HCT116 (cell line): ENCODE measurements around the gene MXD3. TPM values are rescaled to one million over a fixed set of nuclear protein-coding genes. Genes with fewer than 3 reads are reported as not detected.

ENCODE experiments used
- ATAC-seq: fragments of 200-7000 bp; cut with Tn5 transposase; 2 replicates; pipeline ENCODE4 v1.9.1; 2020; ENCODE audit warnings: mild to moderate bottlenecking, moderate library complexity
- BruUV-seq: library from RNA; stranded (reverse); fragments of 400-500 nt; replicated peaks from 2 replicates; lab custom pipeline; 2021; lab: Mats Ljungman, UMichigan
- CTCF ChIA-PET: fragments of 300-600 bp; sonication (Branson Sonifier 250); formaldehyde crosslinking; loops from one replicate; lab custom pipeline; 2021; ENCODE audit warnings: antibody characterized with exemption; lab: Charles Lee
- POLR2A ChIA-PET: fragments of 300-600, 350-600 bp; sonication (Branson Sonifier 250); formaldehyde crosslinking; loops from one replicate; lab custom pipeline; 2021; ENCODE audit warnings: antibody characterized with exemption; lab: Charles Lee
- RAD21 ChIA-PET, 2 experiments: fragments of 300-600 bp; sonication (Branson Sonifier 250); formaldehyde crosslinking; loops; one replicate each; lab custom pipeline; 2023; ENCODE audit warnings: low total read pairs in 2 of 2; ENCODE audit not compliant: uncharacterized antibody in 2 of 2, unreplicated experiment in 2 of 2, low non-redundant PET in 1 of 2; lab: Charles Lee
- DNase-seq: peaks from one replicate; pipeline ENCODE4 v3.0.0-alpha.2; 2010; ENCODE audit warnings: low read depth, low spot score
- H2AFZ ChIP-seq: fragments of 200-600 bp; shearing (Covaris generic), sonication (generic); 2 replicates; pipeline ENCODE4 v1.6.1; 2017; ENCODE audit warnings: low read depth, mixed run types, mixed read lengths, antibody characterized with exemption, low read length; ENCODE audit not compliant: poor library complexity, severe bottlenecking
- H3K27ac ChIP-seq: 2 replicates; pipeline ENCODE4 v1.5.1; 2012; ENCODE audit warnings: low read depth, low read length
- H3K27me3 ChIP-seq: fragments of 200-600 bp; sonication (generic); 2 replicates; pipeline ENCODE4 v1.6.1; 2016; ENCODE audit warnings: mixed run types, low read length, mixed read lengths; ENCODE audit not compliant: insufficient read depth
- H3K36me3 ChIP-seq, 2 experiments: fragments of 200-500 bp in 1 of 2; fragments of 200-600 bp in 1 of 2; sonication (Bioruptor generic) in 1 of 2; sonication (generic) in 1 of 2; 2 replicates each; pipeline versions ENCODE4 v1.5.1 to v1.6.1; 2014 to 2016; ENCODE audit warnings: low read length in 2 of 2, inconsistent platforms in 1 of 2, mixed read lengths in 1 of 2, mixed run types in 1 of 2; ENCODE audit not compliant: insufficient read depth in 2 of 2, control insufficient read depth in 1 of 2
- H3K4me1 ChIP-seq, 2 experiments: fragments of 200-600 bp in 1 of 2; sonication (generic) in 1 of 2; 2 replicates each; pipeline versions ENCODE4 v1.5.1 to v1.6.1; 2012 to 2017; ENCODE audit warnings: low read length in 2 of 2, inconsistent platforms in 1 of 2, mild to moderate bottlenecking in 1 of 2, mixed read lengths in 1 of 2, mixed run types in 1 of 2, moderate library complexity in 1 of 2; ENCODE audit not compliant: insufficient read depth in 2 of 2, control insufficient read depth in 1 of 2
- H3K4me2 ChIP-seq: fragments of 200-600 bp; sonication (generic); 2 replicates; pipeline ENCODE4 v1.6.1; 2017; ENCODE audit warnings: mixed run types, low read length, mixed read lengths
- H3K4me3 ChIP-seq, 2 experiments: fragments of 200-600 bp in 1 of 2; sonication (generic) in 1 of 2; replicated peaks in 1 of 2; 2 replicates each; pipeline ENCODE4 v1.5.1; 2011 to 2016; ENCODE audit warnings: low read length in 2 of 2, control low read depth in 1 of 2, low read depth in 1 of 2, mild to moderate bottlenecking in 1 of 2, mixed read lengths in 1 of 2, mixed run types in 1 of 2
- H3K79me2 ChIP-seq: fragments of 200-600 bp; sonication (generic); 2 replicates; pipeline ENCODE4 v1.6.1; 2017; ENCODE audit warnings: mild to moderate bottlenecking, mixed run types, low read length, moderate library complexity, mixed read lengths; ENCODE audit not compliant: insufficient read depth
- H3K9ac ChIP-seq: fragments of 200-600 bp; sonication (generic); 2 replicates; pipeline ENCODE4 v1.6.1; 2016; ENCODE audit warnings: low read length, mixed read lengths
- H3K9me2 ChIP-seq: fragments of 200-600 bp; sonication (generic), shearing (Covaris generic); 2 replicates; pipeline ENCODE4 v1.6.1; 2017; ENCODE audit warnings: mixed run types, mild to moderate bottlenecking, moderate library complexity; ENCODE audit not compliant: insufficient read depth
- H3K9me3 ChIP-seq, 2 experiments: fragments of 200-500 bp in 1 of 2; fragments of 200-600 bp in 1 of 2; sonication (Bioruptor generic) in 1 of 2; sonication (generic) in 1 of 2; 2 replicates each; pipeline ENCODE4 v1.6.1; 2014 to 2017; ENCODE audit warnings: low read length in 2 of 2, mixed read lengths in 2 of 2, inconsistent platforms in 1 of 2, low read depth in 1 of 2, mild to moderate bottlenecking in 1 of 2, mixed run types in 1 of 2, moderate library complexity in 1 of 2; ENCODE audit not compliant: control insufficient read depth in 1 of 2, insufficient read depth in 1 of 2
- H4K20me1 ChIP-seq: fragments of 200-600 bp; sonication (generic), shearing (Covaris generic); 2 replicates; pipeline ENCODE4 v1.6.1; 2017; ENCODE audit warnings: mixed run types, mild to moderate bottlenecking, moderate library complexity; ENCODE audit not compliant: insufficient read depth
- ATF3 ChIP-seq: IDR thresholded peaks from 2 replicates; pipeline ENCODE4 v1.6.1; 2012
- EZH2 ChIP-seq: fragments of 200-600 bp; sonication (generic); IDR thresholded peaks from 2 replicates; pipeline ENCODE4 v1.6.1; 2017; ENCODE audit warnings: antibody characterized with exemption, mixed run types
- EZH2phosphoT487 ChIP-seq: fragments of 200-600 bp; IDR thresholded peaks from 2 replicates; pipeline ENCODE4 v1.6.1; 2018; ENCODE audit warnings: antibody characterized with exemption, borderline replicate concordance
- FOSL1 ChIP-seq: IDR thresholded peaks from 2 replicates; pipeline ENCODE4 v1.6.1; 2012; ENCODE audit warnings: low read depth
- JUND ChIP-seq: IDR thresholded peaks from 2 replicates; pipeline ENCODE4 v1.6.1; 2012
- MAX ChIP-seq: IDR thresholded peaks from 2 replicates; pipeline ENCODE4 v1.6.1; 2012
- POLR2AphosphoS5 ChIP-seq: IDR thresholded peaks from 2 replicates; pipeline ENCODE4 v1.6.1; 2011; ENCODE audit warnings: mild to moderate bottlenecking, low read depth, low read length, moderate library complexity
- RAD21 ChIP-seq: IDR thresholded peaks from 2 replicates; pipeline ENCODE4 v1.6.1; 2012; ENCODE audit warnings: low read depth, mild to moderate bottlenecking
- REST ChIP-seq: IDR thresholded peaks from 2 replicates; pipeline ENCODE4 v1.6.1; 2012; ENCODE audit warnings: low read depth
- SIN3A ChIP-seq: IDR thresholded peaks from 2 replicates; pipeline ENCODE4 v1.6.1; 2012; ENCODE audit warnings: low read depth
- SRF ChIP-seq: IDR thresholded peaks from 2 replicates; pipeline ENCODE4 v1.6.1; 2012; ENCODE audit warnings: low read depth
- YY1 ChIP-seq: IDR thresholded peaks from 2 replicates; pipeline ENCODE4 v1.6.1; 2011; ENCODE audit warnings: low read length, low read depth, moderate library complexity, mild to moderate bottlenecking; ENCODE audit not compliant: insufficient replicate concordance; ENCODE audit errors: extremely low read depth
- ZFX ChIP-seq: fragments of 450-650 bp; IDR thresholded peaks from 2 replicates; pipeline ENCODE4 v1.6.1; 2017
- intact Hi-C: fragments of 100-400 bp; cut with micrococcal nuclease; formaldehyde crosslinking; loops from 2 replicates; pipeline ENCODE4 v1.10.0; 2022
- total RNA-seq: library from RNA; stranded (reverse); gene quantifications from one replicate; pipeline ENCODE4 v1.2.1, GENCODE V29; 2021; ENCODE audit not compliant: unreplicated experiment

The MXD3 gene
- total RNA-seq, 1 experiment from 2014 or later, result 37.6 TPM

- ATAC-seq, result no peak
These were observed 25.2 kb upstream of the MXD3 start for GRCh38 chr5:177336603-177337494.

More at GRCh38 chr5:177336603-177337494, 25.2 kb upstream of the MXD3 start:
- peaks cover 21% of the 10 kb centered on the region for H3K79me2 ChIP-seq
- peaks cover 33 to 35% of the 10 kb centered on the region in 2 experiments; a peak in 3 of 4 replicates for H3K36me3 ChIP-seq
- no peak overlapping the region for H3K4me3 ChIP-seq
- RAD21 ChIA-PET, result no interaction called here
- DNase-seq, result no peak
- POLR2A ChIA-PET, result no interaction called here
- H3K27ac ChIP-seq, result no peak overlapping the region; the same call in 1 of the 2 replicates
- no peaks in the 10 kb centered on the region for H3K9me3 ChIP-seq
- H3K9ac ChIP-seq, result no peak overlapping the region
- no peaks in the 10 kb centered on the region for H3K27me3 ChIP-seq
- H2AFZ ChIP-seq, result no peak overlapping the region
- intact Hi-C loops, result loop anchor here (1.0 kb wide), 1 partner anchor 223 kb away; no protein-coding TSS in a partner anchor
- H3K4me1 ChIP-seq, result no peaks in the 10 kb centered on the region
- H3K9me2 ChIP-seq, result no peaks in the 10 kb centered on the region
- H3K4me2 ChIP-seq, result no peak overlapping the region
- BruUV-seq, result no TSS peak
- TF ChIP-seq ATF3 (no peak), EZH2phosphoT487 (no peak), REST (no peak), SRF (no peak), YY1 (no peak), POLR2AphosphoS5 (no peak), MAX (no peak), RAD21 (no peak), FOSL1 (no peak), JUND (no peak), EZH2 (no peak), SIN3A (no peak), ZFX (no peak)
- CTCF ChIA-PET, result interaction anchor here (1.0 to 1.3 kb wide), 3 partner anchors 27 to 223 kb away, joined by 3 read pairs; no protein-coding TSS in a partner anchor
- no peaks in the 10 kb centered on the region for H4K20me1 ChIP-seq
